A673 (cell line): ENCODE data around the gene PHTF1. TPM values are rescaled to one million over a fixed set of nuclear protein-coding genes. Genes with fewer than 3 reads are reported as not detected.

ENCODE experiments used
- BruUV-seq: library from RNA; stranded (reverse); fragments of 400-500 nt; replicated peaks from 2 replicates; lab custom pipeline; 2021; lab: Mats Ljungman, UMichigan
- CTCF ChIA-PET: fragments of 300-600 bp; sonication (Branson Sonifier 250); formaldehyde crosslinking; loops from one replicate; lab custom pipeline; 2022; ENCODE audit warnings: antibody characterized with exemption; lab: Charles Lee
- POLR2A ChIA-PET: fragments of 300-600 bp; sonication (Branson Sonifier 250); formaldehyde crosslinking; loops from one replicate; lab custom pipeline; 2022; ENCODE audit warnings: antibody characterized with exemption; ENCODE audit not compliant: low non-redundant PET; lab: Charles Lee
- DNase-seq: peaks from one replicate; pipeline ENCODE4 v3.0.0-alpha.2; 2015; ENCODE audit warnings: low spot score
- H3K27ac ChIP-seq: fragments of 200-600 bp; sonication (generic); 2 replicates; pipeline ENCODE4 v1.5.1; 2016; ENCODE audit warnings: mixed run types, low read depth, mild to moderate bottlenecking, mixed read lengths, antibody characterized with exemption, low read length; ENCODE audit not compliant: poor library complexity, severe bottlenecking
- H3K27me3 ChIP-seq: fragments of 200-600 bp; sonication (generic); replicated peaks from 2 replicates; pipeline ENCODE4 v1.6.1; 2017; ENCODE audit warnings: mixed run types, low read depth, mild to moderate bottlenecking, mixed read lengths, antibody characterized with exemption, low read length; ENCODE audit not compliant: insufficient read depth, poor library complexity
- H3K36me3 ChIP-seq: fragments of 200-600 bp; sonication (generic); 2 replicates; pipeline ENCODE4 v1.6.1; 2016; ENCODE audit warnings: mixed run types, mild to moderate bottlenecking, mixed read lengths, antibody characterized with exemption, low read length; ENCODE audit not compliant: insufficient read depth, poor library complexity, severe bottlenecking
- H3K4me1 ChIP-seq: fragments of 200-600 bp; sonication (generic); 2 replicates; pipeline ENCODE4 v1.6.1; 2017; ENCODE audit warnings: mixed run types, mild to moderate bottlenecking, mixed read lengths, antibody characterized with exemption, low read length; ENCODE audit not compliant: insufficient read depth, poor library complexity, severe bottlenecking
- H3K4me3 ChIP-seq: fragments of 200-600 bp; sonication (generic); 2 replicates; pipeline ENCODE4 v1.5.1; 2016; ENCODE audit warnings: low read depth, mixed run types, mild to moderate bottlenecking, mixed read lengths, low read length; ENCODE audit not compliant: poor library complexity, severe bottlenecking
- H3K9me3 ChIP-seq: fragments of 200-600 bp; sonication (generic); 2 replicates; pipeline ENCODE4 v1.6.1; 2016; ENCODE audit warnings: mixed run types, low read depth, mild to moderate bottlenecking, mixed read lengths, antibody characterized with exemption, low read length; ENCODE audit not compliant: poor library complexity, severe bottlenecking
- CTCF ChIP-seq: fragments of 300-800, 200-600 bp; sonication (generic); conservative IDR thresholded peaks from 2 replicates; pipeline ENCODE4 v1.5.1; 2017; ENCODE audit warnings: low read depth, mild to moderate bottlenecking, antibody characterized with exemption, low read length, moderate library complexity, mixed read lengths
- EZH2 ChIP-seq: fragments of 200-600 bp; sonication (generic); IDR thresholded peaks from 2 replicates; pipeline ENCODE4 v1.6.1; 2017; ENCODE audit warnings: borderline replicate concordance, low read depth, mild to moderate bottlenecking, mixed read lengths, antibody characterized with exemption, low read length; ENCODE audit not compliant: poor library complexity, severe bottlenecking
- intact Hi-C: fragments of 100-400 bp; cut with micrococcal nuclease; formaldehyde crosslinking; loops from one replicate; pipeline ENCODE4 v1.10.0; 2022; ENCODE audit not compliant: unreplicated experiment
- total RNA-seq: library from RNA; stranded (reverse); gene quantifications from 2 replicates; pipeline ENCODE4 v1.2.3, GENCODE V29; 2021

PHTF1 gene
- total RNA-seq, 1 experiment from 2014 or later = 57.2 TPM

DNA sequence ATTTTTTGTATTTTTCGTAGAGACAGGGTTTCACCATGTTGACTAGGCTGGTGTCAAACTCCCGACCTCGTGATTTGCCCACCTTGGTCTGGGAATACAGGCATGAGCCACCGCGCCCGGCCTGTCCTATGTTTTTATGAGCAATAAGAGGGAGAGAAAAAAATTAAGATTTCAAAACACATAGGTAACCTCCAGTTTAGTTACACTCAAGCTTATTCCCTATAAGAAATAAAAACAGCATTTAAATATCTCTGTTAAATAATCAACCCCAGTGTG is 45.9 kb upstream of the PHTF1 start:
- no peak overlapping the region for H3K4me3 ChIP-seq
- TF ChIP-seq CTCF = no peak
- TF ChIP-seq EZH2 = no peak
- no peaks in the 10 kb centered on the region for H3K9me3 ChIP-seq
- no TSS peak for BruUV-seq
- H3K27ac ChIP-seq = no peak overlapping the region
- CTCF ChIA-PET = no interaction called here
- POLR2A ChIA-PET = no interaction called here
- H3K36me3 ChIP-seq = no peaks in the 10 kb centered on the region
- H3K4me1 ChIP-seq = peaks cover 15% of the 10 kb centered on the region
- intact Hi-C loops = no loop called here
- no peak for DNase-seq
- no peaks in the 10 kb centered on the region for H3K27me3 ChIP-seq

DNA sequence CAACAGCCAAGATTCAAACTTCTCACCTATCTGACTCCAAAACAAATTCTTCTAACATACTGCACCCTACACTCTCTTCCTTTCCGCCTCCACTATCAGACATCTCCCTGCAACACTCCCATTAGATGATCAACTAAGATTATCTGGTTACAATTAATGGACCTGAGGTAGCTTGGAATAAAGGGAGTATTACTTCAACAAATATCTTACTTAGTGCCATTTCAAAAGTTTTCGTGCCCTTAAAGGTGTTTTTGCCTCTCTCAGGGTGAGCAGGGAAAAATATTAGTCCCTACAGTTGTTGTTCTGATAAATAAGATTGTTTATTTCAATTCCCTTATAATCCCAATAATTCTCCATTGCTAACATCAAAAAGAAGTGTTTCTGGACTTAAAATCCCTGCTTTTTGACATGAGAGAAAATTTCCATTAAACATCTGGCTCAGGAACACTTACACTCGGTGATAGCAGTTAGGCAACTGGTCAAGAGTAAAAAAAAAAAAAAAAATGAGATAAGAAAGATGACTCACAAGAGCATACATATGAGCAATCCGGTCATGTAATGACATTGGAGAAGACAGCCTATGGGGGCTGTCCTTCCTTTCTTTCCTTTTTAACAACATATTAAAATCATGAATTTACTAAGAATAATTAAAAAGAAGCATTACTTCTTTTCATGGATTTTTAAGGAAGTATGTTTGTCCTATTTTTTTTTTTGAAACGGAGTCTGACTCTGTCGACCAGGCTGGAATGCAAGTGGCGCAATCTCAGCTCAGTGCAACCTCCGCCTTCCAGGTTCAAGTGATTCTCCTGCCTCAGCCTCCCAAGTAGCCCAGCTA is 45.4 kb upstream of the PHTF1 start:
- BruUV-seq = no TSS peak
- POLR2A ChIA-PET = no interaction called here
- peak; percentile 10 for DNase-seq
- Histone ChIP-seq H3K4me1 (peaks cover 10% of the 10 kb centered on the region), H3K9me3 (no peaks in the 10 kb centered on the region), H3K36me3 (no peaks in the 10 kb centered on the region), H3K27ac (no peak overlapping the region), H3K27me3 (no peaks in the 10 kb centered on the region), H3K4me3 (no peak overlapping the region)
- CTCF ChIA-PET = no interaction called here
- no peak for TF ChIP-seq EZH2
- no peak for TF ChIP-seq CTCF
- intact Hi-C loops = no loop called here

DNA sequence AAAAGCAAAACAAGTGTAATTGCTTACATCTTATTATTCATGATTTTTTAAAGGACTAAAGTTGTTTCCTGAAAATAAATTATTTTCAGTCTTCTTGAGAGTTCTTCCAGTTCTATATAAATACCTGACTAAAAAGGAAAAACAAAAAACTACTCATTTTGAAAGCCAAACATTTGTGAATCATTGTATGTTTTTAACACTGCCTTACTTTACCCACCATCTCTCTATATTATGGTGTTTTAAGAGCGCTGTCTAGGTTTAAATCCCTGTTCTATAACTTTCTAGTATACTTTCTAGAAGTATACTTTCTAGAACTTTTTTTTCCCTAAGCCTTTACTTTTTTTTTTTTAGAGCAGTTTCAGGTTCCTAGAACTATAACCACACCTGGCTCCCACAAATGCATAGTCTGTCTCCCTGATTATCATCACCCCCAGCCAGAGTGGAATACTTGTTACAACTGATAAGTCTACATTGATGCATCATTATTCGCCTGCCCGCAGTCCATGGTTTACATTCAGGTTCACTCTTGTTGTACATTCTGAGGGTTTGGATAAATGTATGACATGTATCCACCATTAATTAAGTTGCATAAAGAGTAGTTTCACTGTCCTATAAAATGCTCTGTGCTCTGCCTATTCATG is 43.2 kb upstream of the PHTF1 start:
- no peak overlapping the region for H3K4me3 ChIP-seq
- H3K27ac ChIP-seq = no peak overlapping the region
- no peaks in the 10 kb centered on the region for H3K36me3 ChIP-seq
- no peaks in the 10 kb centered on the region for H3K27me3 ChIP-seq
- intact Hi-C loops = no loop called here
- ChIA-PET CTCF (no interaction called here), POLR2A (no interaction called here)
- BruUV-seq = no TSS peak
- H3K4me1 ChIP-seq = peaks cover 6% of the 10 kb centered on the region
- DNase-seq = no peak
- no peak for TF ChIP-seq EZH2
- TF ChIP-seq CTCF = no peak
- H3K9me3 ChIP-seq = no peaks in the 10 kb centered on the region
